B cell (primary cell): ENCODE results near the gene PMVK.

Experiments
- CTCF ChIP-seq: fragments of 200-600 bp; IDR thresholded peaks from one replicate; pipeline ENCODE4 v1.8.0; 2022; ENCODE audit warnings: antibody characterized with exemption, mild to moderate bottlenecking
- EZH2 ChIP-seq: IDR thresholded peaks from 2 replicates; pipeline ENCODE4 v1.6.1; 2012; ENCODE audit warnings: borderline replicate concordance, low read depth, mild to moderate bottlenecking, moderate library complexity, low read length; ENCODE audit not compliant: insufficient read depth, poor library complexity, severe bottlenecking

- TF ChIP-seq EZH2 (no peak), CTCF (no peak)
Measured at GRCh38 chr1:154953611-154954038, 17.1 kb upstream of the PMVK start.
